Measurements from ENCODE around the gene MTA2.
"Not testable (repeated sequence)": the region's sequence is repeated elsewhere in the genome, so short reads cannot be mapped to it uniquely, and the experiment has no call there.

MTA2 gene

DNA sequence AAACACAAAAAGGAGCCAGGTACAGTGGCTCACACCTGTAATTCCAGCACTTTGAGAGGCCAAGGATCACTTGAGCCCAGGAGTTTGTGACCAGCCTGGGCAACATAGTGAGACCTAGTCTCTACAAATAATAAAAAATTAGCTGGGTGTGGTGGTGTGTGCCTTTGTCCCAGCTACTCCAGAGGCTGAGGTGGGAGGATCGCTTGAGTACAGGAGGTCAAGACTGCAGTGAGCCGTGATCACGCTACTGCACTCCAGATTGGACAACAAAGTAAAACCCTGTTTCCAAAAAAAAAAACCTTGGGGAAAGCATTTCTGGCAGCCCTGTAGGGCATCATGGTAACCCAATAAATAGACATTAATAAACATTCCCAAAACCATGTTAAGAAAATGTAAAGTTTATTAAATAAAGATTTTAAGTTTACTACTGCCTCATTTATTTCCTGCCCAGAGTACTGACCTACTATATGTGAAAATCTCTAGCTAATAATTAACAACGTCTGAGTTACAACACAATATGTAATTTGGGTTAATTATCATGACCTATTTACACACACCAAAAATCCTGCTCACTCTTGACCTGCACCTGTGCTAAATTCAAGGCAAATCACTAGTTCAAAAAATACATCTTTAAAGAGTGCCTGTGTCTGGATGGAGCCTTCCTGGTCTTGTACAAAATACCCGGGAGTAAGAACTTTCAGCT, 36.4 kb downstream of the MTA2 start:
- no peak for DNase-seq

DNA sequence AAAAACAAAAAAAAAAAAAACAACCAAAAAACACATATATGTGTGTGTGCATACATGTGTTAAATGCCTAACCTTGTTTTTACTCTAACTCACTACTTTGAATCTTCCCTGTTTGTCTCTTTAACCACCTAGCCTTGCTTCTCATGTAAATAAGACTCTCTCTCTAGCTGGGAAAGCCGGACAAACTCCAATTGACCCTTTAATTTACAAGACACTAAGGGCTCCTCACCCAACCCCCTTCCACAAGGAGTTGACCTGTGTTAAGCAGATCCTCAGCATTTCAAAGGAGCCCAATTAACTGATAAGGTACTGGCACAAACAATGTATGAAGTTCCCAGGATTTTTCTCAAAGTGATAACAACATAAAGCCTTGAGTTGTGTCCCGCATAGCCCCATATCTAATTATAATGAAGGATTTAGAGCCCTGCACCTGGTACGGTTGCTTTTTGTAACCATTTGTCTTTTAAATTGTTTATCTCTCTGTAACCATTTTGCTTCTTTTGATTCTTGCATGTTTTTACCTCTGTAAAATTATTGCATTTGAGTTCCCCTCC, 39.9 kb downstream of the MTA2 start:
- DNase-seq, result not testable (repeated sequence)

DNA sequence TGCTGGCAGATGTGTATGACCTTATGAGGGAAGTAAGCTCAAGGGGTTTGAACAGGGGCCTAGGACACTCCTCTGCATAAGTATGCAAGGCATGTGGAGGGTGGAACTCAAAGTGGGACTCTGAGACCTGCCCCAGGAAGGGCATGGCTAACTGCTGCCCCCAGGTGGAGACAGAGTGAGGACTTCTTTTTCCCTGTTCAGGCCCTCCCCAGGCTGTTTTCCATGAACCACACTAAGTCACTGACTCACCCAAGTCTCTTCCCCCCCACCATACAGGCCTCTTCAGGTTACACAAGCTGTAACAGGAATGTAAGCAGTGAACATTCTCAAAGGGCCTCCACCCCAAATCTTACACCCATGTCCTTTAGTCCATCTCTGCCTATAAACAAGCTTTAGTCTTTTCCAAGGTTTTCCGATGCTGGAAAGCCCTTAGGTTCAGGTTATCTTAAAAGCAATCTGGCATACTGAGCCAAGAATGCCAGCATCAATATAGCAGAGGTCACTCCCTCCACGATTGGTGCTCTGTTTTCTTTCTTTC, 41.0 kb downstream of the MTA2 start:
- peak; percentile 91 for DNase-seq

DNA sequence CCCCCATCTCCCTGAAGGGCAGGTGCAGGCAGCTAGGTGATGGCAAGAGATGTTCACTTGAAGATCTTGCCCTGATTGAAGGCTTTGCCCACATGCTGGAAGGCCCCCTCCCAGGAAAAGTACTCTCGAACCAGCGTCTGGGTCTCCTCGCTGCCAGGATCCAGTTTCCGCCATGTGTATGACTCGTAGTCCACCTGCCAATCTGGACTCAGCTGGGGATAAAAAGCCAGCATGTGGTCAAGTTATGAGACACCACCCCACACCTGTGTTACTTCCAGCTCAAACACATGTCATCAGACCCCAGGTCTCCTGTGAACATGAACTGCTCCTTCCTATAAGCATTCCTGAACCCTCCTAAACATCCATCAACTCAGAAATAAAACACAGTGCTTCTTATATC, 42.0 kb downstream of the MTA2 start:
- not testable (repeated sequence) for DNase-seq

DNA sequence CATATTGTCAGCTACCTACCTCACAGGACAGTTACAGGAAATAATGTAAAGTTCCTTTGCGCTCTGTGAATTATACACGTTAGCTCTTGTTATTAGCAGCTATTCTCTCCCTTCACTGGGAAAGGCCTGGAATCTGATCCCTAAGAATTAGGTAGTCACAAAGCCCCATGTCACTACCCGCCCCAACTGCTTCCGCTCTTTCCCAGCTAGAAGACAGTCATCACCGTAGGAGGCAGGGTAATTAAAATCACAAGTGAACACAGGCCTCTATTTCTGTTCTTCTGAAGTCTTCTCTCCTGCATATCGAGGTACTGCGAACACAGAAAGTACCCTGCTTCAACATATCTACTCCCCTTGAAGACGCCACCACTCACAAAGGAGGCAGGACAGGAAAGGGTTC, 42.5 kb downstream of the MTA2 start:
- no peak for DNase-seq

DNA sequence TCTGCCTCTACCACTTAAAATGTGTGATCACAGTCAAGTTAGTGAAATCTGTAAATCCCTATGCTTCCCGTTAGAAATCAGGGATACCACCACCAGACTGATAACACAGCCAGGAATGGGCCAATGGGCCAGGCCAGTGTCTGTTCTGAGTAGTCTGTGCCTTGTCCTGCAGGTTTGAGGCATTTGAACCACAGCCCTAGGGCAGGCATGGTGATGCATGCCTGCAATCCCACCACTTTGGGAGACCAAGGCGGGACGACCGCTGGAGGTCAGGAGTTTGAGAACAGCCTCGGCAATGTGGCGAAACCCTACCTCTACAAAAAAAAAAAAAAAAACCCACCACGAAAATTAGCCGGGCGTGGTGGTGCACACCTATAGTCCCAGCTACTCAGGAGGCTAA, 43.0 kb downstream of the MTA2 start:
- no peak for DNase-seq

DNA sequence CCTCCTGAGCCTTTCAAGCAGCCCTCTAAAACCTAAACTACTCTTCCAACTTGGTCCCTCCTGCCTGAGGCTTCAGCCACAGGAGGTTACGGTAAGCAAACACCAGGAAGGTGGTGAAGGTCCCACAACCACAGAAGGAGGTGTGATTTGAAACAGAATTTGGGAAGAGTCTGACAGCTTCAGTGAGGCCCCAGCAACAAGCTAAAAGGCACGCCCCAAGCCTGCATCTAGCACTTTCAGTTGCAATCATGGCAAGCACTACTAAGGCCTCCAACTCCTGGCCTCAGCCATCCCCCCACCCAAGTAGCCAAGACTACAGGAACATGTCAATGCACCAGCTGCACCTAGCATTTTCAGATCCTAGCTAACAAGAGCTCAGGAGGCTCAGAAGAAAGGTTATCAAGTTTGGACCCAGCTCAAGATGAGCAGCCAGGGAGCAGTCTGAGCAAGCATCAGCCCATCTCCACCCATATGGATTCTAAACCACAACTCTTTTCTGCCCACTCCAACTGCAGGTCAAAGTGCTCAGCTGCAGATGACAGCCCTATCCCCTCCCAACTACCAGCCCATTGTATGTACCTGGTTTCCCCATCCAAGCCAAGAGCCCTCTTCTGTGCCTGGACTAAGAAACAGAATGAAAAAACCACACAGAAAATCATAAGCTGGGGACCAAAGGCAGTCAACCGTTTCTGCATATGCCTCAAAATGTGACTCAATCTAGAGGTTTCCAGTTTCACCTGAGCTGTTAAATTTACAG, 44.6 kb downstream of the MTA2 start:
- peak; percentile 56 for DNase-seq

DNA sequence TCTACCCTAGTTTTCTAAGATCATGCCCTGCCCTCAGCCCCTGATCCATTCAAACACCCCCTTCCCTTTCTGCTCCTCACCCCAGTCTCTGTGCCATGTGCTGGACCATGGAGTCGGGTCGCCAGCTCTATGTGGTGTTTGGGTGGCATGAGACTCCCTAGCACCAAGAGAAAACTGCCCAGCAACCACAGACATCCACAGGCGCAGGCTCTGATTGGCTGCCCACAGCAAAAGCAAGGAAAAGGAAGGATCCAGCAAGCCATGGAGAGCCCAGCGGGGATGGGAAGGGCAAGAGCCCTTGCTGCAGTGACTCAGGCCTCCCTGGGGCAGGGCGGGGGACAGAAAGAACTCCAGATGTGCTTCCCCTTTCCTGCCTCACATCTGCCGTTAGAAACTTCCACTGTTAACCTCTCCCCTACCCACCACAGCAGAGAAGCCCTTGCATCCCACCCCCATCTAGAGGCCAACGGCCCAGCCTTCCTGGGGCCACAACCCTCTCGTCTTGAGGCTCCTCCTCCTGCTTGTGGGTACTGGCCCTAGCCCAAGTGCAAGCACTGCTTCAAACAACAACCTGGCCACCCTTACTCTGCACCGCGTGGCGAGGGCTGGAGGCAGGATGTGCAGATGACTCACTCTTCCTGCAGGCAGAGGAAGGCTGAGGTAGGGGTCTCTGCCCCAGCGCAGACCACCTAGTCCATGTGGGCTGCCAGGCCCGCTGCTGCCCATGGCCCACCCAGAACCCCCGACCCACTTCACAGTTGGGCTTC, 45.4 kb downstream of the MTA2 start:
- DNase-seq, result peak; percentile 96

DNA sequence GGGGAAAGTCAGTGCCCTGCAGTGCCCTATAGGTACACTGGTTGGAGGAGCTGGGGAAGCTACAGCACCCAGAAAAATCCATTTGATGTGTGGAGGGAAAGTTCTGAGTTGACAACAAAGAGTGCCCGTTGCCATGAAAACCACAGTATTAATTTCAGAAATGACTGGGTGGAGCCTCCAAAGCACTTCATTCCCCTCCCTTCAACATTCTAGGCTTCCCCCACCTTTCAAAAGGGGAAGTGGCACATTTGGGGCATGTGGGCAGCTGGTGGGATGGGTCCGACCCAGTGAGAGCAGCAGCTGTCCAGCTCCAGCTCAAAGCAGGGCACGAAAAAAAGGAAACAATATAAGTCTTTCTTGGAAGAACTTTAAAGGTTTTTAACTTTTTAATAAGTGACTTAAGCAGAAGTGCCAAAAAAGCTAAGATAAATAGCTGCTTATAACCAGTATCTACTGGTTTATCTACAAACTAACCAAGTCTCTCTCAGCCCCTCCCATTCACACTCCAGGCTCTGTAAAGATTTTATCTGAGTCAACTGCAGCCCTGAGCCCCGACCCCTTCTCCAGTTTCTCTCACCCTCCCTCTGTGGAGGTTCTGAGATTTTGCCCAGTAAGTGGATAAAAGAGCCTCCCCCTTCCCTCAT, 46.1 kb downstream of the MTA2 start:
- DNase-seq, result peak; percentile 90

DNA sequence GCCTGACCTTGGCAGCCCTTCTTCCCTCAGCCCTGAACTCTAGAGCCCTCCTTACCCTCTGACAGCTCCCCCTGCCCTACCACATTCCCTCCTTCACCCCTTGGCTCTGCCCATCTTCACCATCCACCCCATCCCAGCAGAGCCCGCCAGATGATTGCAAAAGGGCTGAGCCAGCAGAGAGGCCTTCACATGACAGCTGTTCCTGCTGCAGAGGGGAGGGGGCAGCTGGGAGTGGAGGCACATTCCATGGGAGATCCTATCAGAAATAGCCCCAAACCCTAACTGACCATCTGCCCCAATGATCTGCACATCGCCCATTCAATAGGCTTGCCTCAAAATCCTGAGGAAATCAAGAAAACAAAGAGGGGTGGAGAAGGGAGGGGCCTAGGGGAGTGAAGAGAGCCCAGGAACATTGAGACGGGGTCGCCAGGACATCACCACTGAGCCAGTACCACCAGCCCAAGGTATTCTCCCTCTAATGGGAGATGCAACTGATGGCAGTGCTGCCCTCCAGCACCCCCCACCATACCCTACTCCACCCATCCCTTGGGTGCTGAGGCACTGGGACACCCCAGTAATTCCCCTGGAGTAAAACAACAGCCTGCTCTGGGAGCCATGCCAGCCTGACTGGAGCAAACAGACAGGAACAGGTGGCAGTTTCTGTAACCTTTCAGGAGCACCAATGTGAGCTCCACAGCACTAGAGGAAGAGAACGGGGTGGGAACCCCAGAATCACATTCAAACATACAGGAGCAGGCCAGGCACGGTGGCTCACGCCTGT, 47.1 kb downstream of the MTA2 start:
- no peak for DNase-seq

DNA sequence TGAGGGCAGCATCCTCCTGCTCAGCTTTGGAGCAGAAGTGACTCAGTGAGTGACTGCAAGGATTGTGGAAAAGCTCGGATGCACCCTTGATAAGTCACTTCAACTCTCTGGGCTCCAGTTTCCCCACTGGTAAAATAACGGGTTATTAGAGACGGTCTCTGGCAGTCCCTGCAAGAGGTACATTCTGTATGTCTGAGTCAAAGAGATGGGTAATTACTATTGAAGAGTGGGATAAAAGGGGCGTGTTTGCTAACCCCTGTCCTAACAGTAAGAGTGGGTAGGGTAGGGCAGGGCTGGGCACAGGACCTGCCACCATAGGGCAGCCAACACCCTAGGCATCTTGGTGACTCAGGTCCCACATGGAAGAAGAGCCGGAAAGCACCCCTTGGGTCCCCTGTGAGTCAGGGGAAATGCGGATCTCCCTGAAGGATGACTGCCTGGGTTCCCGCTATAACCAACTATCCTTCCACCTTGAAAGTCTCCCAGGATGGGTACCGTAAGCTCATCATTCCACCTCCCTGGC, 47.8 kb downstream of the MTA2 start:
- DNase-seq, result no peak

DNA sequence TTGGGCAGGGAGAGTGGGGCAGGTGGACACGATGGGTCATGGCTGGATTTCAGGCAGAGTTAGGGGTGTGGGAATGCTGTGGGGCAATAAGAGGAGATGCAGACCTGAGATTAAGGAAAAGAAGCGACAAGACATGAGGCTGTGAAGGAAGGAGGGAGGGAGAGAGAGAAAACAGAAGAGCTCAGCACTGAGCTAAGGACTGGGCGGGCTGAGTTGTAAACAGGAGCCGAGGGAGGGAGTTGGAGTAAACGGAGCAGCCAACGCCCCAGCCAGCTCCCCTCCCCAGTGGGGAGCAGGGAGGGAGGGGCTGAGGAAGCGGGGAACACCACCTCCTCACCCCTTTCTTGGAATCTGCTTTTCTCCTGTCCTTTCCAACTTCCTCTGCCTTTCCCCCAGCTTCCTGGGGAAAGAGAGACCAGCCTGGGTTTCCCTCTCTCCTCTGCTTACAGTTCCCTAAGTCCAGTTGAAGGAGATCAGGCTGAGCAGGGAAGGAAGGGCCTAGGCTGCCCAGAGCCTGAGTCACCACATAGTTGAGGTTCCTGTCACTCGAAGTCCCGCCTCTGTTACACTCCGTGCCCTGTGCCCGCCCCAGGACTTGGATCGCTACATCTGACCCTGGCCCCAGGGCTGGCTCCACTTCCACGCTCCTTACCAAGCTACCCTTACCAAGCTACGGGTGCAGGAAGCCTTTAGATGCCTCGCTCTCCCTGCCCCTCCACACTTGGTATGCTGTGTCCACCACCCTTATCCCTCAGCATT, 48.4 kb downstream of the MTA2 start:
- DNase-seq, result peak; percentile 86

DNA sequence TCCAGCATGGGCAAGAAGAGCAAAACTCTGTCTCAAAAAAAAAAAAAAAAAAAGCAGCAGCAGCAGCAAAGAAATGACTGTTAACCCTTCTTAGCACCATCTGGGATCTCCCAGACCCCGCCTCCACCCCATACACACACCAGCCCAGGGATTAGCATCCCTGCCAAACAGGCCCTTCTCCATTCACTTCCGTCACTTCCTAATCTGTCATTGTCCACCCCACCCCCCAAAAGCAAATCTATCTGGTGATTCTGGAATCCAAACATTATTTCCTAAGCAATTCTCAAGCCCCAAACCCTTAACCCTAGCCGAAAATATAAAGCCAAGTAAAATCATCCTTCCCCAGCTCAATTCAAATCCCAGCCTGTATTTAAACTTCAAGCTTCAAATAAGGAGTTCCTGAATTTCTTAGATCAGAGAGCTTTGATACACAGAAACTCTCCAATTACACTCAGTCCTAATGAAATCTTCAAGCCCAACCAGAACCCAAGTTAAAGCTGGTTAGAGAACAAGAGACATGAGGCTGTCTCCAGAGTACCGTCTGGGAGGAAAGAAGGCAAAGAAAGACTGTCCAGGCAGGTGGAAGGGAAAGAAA, 49.1 kb downstream of the MTA2 start:
- peak; percentile 73 for DNase-seq

DNA sequence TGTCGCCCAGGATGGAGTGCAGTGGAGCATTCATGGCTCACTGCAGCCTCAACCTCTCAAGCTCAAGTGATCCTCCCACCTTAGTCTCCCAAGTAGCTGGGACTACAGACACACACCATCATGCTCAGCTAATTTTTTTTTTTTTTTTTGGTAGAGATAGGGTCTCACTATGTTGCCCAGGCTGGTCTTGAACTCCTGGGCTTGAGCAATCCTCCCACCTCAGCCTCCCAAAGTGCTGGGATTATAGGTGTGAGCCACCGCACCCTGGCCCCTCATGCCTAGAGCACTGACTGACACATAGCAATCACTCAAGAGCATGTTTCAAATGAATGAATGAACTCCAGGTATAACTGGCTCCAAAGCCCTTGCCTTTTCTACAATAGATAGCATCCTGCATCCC, 51.2 kb downstream of the MTA2 start:
- DNase-seq, result not testable (repeated sequence)

DNA sequence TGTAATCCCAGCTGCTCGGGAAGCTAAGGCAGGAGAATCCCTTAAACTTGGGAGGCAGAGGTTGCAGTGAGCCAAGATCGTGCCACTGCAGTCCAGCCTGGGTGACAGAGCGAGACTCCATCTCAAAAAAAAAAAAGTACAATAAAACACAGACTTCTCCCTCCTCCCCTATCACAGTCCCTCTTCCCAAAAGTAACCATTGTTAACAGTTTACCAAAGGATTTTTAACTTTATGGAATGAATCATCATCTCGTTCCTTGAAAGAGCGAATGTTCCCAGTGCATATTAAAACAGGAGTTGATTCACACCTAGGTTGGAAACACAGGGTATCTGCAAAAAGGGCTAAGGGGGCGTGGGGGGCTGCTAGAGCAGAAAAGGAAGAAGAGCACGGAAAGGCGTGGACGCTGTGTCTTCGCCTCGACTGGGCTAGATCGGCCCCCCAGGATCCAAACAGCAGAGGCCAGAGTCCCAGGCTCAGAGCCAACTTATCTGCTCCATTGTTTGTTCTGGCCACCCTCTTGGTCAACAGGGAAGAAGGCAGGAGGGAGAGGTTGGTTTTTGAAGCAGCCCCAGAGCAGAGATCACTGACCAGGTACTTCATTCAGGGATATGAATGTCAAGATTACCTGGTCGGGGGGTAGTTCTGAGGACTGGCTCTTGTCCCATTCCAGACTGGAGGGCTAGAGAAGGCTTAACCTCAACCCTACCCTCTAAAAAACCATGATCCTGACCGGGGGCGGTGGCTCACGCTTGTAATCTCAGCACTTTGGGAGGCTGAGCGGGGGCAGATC, 52.9 kb downstream of the MTA2 start:
- DNase-seq, result no peak

DNA sequence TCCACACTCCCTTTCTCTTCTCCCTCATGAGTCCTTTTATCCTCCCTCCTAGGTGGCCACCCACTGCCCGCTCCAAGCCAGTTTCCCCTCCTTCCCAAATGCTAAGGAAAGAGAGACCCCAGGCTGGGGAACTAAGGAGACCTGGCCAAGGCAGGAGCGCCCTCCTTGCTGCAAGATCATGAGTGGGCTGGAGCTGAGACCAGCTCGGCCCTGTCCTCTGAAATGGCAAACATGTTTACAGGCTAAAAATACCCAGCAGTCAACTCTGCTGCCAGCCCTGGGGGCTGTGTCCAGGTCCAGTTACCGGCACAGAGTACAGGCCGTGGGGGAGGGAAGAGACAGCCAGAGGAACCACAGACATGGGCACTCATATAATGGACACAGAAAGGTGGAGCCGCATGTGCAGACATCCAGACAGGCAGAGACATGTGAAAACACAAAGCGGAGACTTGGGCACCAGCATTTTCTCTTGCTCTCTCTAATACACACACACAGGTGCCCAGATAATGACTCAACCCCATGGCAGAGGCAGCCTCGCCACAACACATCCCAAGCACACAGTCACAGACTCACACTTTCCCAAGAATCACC, 53.9 kb downstream of the MTA2 start:
- DNase-seq, result no peak

DNA sequence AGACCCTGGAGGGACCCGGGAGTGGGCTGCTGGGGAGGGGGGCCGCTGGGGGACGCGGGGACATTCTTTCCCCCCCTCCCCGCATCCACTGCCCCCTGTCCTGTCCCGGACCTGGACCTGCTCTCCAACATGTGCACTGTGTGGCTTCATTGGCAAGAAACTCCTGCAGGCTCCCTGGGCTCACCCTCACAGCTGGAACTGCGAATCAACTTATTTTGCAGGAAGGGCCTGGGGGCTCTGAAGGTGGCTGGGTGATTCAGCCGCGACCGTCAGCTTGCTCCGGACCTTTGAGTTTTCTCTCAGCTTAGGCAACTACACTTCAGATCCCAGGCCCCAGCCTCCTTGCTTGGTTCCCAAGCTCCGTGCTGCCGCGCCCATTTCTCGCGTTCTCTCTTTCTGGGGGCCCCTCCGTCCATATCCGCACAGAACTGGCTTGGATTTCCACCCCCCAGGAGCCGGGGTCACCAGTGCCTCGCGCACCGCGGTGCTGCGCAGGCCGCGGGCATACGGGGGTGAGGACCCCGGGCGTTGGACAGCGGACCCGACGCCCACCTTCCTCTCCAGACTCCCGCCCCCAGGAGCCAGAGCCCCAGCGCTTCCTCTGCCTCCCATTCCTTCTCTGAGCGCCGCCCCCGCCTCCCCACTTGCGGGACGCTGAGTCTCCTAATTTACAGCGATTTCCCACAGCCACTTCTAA, 54.6 kb downstream of the MTA2 start:
- DNase-seq, result peak; percentile 46

DNA sequence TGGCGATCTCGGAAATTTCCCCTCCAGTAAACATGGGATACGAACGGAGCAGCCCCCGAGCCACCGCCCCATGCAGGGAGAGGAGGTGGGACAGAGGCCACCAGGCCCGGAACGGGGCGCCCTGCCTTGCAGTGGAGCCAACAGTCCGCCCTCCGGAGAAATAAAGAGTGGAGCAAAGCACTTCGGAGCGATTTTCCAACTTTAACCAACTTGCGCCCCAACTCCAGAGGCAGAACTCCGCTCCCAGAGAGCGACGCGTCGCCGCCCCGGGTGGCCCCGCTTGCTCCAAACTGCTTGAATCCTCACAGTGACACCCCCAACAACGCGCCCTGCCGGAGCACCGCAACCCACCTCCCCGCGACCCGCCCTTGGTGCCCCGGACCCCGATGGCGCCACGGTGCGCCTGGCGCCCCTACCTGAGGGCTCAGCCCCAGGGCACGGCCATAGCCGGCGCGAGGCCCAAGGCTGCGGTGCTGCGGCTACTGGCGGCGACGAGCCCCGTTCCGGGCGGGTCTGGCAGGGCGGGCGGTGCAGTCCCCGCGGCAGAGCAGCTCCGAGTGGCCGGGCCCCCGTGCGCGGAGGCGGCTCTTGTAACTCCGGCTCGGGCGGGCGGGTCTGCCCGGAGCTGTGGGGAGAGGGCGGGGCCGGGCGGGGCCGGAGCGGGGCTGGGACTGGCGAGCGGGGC, 55.3 kb downstream of the MTA2 start, which contains the start of gene AHNAK:
AHNAK (minus strand) TSS at position 563 of the 685 bp plus-strand sequence. CDS start 10,708 bp downstream, outside the sequence.
- peak; percentile 71 for DNase-seq

All from OCI-M1 (cell line).